Trophoblast cell (in vitro differentiated cells and primary cell): Measurements from ENCODE around the gene HMCN2.

Experiments
- DNase-seq, 2 donors: peaks; one replicate each; pipeline ENCODE4 v3.0.0-alpha.2; 2016
- H2AFZ ChIP-seq: 2 replicates; pipeline ENCODE4 v1.6.1; 2013; ENCODE audit warnings: low read length, moderate library complexity, mild to moderate bottlenecking; ENCODE audit not compliant: insufficient read depth, poor library complexity
- H2AK5ac ChIP-seq: 2 replicates; pipeline ENCODE4 v1.6.1; 2013; ENCODE audit warnings: mild to moderate bottlenecking, low read length
- H2BK120ac ChIP-seq: 2 replicates; pipeline ENCODE4 v1.6.1; 2013; ENCODE audit warnings: low read length, mild to moderate bottlenecking, moderate library complexity; ENCODE audit not compliant: insufficient read depth, poor library complexity
- H2BK12ac ChIP-seq: 2 replicates; pipeline ENCODE4 v1.6.1; 2013; ENCODE audit warnings: mild to moderate bottlenecking, low read length, moderate library complexity
- H2BK5ac ChIP-seq: 2 replicates; pipeline ENCODE4 v1.6.1; 2013; ENCODE audit warnings: low read length, low read depth, moderate library complexity, mild to moderate bottlenecking; ENCODE audit not compliant: poor library complexity
- H3K14ac ChIP-seq: 2 replicates; pipeline ENCODE4 v1.6.1; 2013; ENCODE audit warnings: mild to moderate bottlenecking, low read length
- H3K18ac ChIP-seq: 2 replicates; pipeline ENCODE4 v1.6.1; 2013; ENCODE audit warnings: mild to moderate bottlenecking, low read length
- H3K23ac ChIP-seq: 2 replicates; pipeline ENCODE4 v1.6.1; 2013; ENCODE audit warnings: low read length
- H3K27ac ChIP-seq: 2 replicates; pipeline ENCODE4 v1.5.1; 2013; ENCODE audit warnings: low read depth, mild to moderate bottlenecking, inconsistent platforms, low read length, moderate library complexity
- H3K27me3 ChIP-seq: 2 replicates; pipeline ENCODE4 v1.6.1; 2013; ENCODE audit warnings: inconsistent platforms, mild to moderate bottlenecking, low read length, moderate library complexity; ENCODE audit not compliant: insufficient read depth
- H3K36me3 ChIP-seq, 2 experiments: 1 replicate in 1 of 2; 2 replicates in 1 of 2; pipeline ENCODE4 v1.6.1; 2013; ENCODE audit warnings: low read length in 2 of 2, mild to moderate bottlenecking in 2 of 2, moderate library complexity in 1 of 2; ENCODE audit not compliant: insufficient read depth in 2 of 2, control insufficient read depth in 1 of 2
- H3K4ac ChIP-seq: 2 replicates; pipeline ENCODE4 v1.6.1; 2013; ENCODE audit warnings: low read depth, mild to moderate bottlenecking, low read length, moderate library complexity
- H3K4me1 ChIP-seq, 2 experiments: 1 replicate in 1 of 2; 2 replicates in 1 of 2; pipeline ENCODE4 v1.6.1; 2013; ENCODE audit warnings: low read length in 2 of 2, mild to moderate bottlenecking in 2 of 2, moderate library complexity in 1 of 2; ENCODE audit not compliant: insufficient read depth in 2 of 2, control insufficient read depth in 1 of 2
- H3K4me2 ChIP-seq: 2 replicates; pipeline ENCODE4 v1.6.1; 2013; ENCODE audit warnings: inconsistent platforms, mild to moderate bottlenecking, low read length, moderate library complexity
- H3K4me3 ChIP-seq: 2 replicates; pipeline ENCODE4 v1.5.1; 2013; ENCODE audit warnings: mild to moderate bottlenecking, low read depth, low read length, inconsistent platforms
- H3K79me1 ChIP-seq: one replicate; pipeline ENCODE4 v1.6.1; 2013; ENCODE audit warnings: low read length
- H3K79me2 ChIP-seq: 2 replicates; pipeline ENCODE4 v1.6.1; 2013; ENCODE audit warnings: low read length, mild to moderate bottlenecking; ENCODE audit not compliant: control insufficient read depth, insufficient read depth, poor library complexity
- H3K9ac ChIP-seq: 2 replicates; pipeline ENCODE4 v1.6.1; 2013; ENCODE audit warnings: mild to moderate bottlenecking, low read length
- H3K9me3 ChIP-seq: 2 replicates; pipeline ENCODE4 v1.6.1; 2013; ENCODE audit warnings: low read depth, mild to moderate bottlenecking, control low read depth, inconsistent platforms, low read length; ENCODE audit not compliant: insufficient read depth
- H4K12ac ChIP-seq: 2 replicates; pipeline ENCODE4 v1.6.1; 2013; ENCODE audit warnings: low read depth, mild to moderate bottlenecking, low read length, moderate library complexity
- H4K8ac ChIP-seq: 2 replicates; pipeline ENCODE4 v1.6.1; 2013; ENCODE audit warnings: low read depth, mild to moderate bottlenecking, low read length, moderate library complexity
- H4K91ac ChIP-seq: one replicate; pipeline ENCODE4 v1.6.1; 2013; ENCODE audit warnings: low read depth, mild to moderate bottlenecking, low read length, moderate library complexity
- WGBS: extraction: QIAGEN DNeasy Blood & Tissue Kit; methylation state at CpG from one replicate; pipeline ENCODE4 v1.1.7; 2013; ENCODE audit warnings: missing lambda C conversion rate; ENCODE audit not compliant: insufficient read length, insufficient coverage; ENCODE audit errors: extremely low coverage; 5-methylcytosine and 5-hydroxymethylcytosine counted together

Gene HMCN2

DNA sequence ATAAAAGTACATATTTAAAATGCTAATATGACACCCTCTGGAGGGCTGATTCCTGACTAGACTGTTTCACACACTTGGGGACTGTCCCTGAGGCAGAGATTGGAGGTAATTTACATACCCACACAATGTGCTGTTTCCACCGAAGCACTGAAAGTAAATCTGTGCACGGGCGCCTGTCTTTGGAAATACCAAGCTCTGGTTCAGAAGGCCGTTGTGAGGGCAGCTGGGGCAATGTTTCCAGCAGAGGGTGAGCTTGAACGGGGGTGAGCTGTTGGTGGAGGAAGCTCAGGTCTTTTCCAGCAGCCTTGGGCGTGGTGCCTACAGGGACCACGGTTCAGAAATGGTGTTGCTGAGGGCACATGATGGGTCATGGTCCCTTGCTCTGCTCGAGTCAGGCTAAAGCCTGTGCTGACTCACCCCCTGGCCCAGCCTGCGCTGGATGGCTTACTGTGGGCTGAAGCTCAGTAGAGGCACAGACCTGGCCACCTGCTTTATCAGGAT, 25.8 kb upstream of the HMCN2 start:
- no peak overlapping the region for H3K14ac ChIP-seq
- H4K91ac ChIP-seq = no peak overlapping the region
- peaks cover 6 to 8% of the 10 kb centered on the region in 2 experiments for H3K36me3 ChIP-seq
- H3K4me2 ChIP-seq = no peak overlapping the region
- DNase-seq = peak in 1 of 2 donors; percentile 11
- no peak overlapping the region for H2AK5ac ChIP-seq
- H3K4ac ChIP-seq = no peak overlapping the region
- no peaks in the 10 kb centered on the region for H3K79me1 ChIP-seq
- H3K23ac ChIP-seq = no peak overlapping the region
- H2BK5ac ChIP-seq = no peak overlapping the region
- no peak overlapping the region for H3K4me3 ChIP-seq
- WGBS = no CpG with 5 or more reads among the region's 9 CpGs
- H3K18ac ChIP-seq = no peak overlapping the region
- no peak overlapping the region for H2BK120ac ChIP-seq
- H3K4me1 ChIP-seq = peaks cover 2% of the 10 kb centered on the region in 2 experiments
- no peak overlapping the region for H4K12ac ChIP-seq
- H2AFZ ChIP-seq = no peak overlapping the region
- H3K27me3 ChIP-seq = no peaks in the 10 kb centered on the region
- H3K9me3 ChIP-seq = no peaks in the 10 kb centered on the region
- H2BK12ac ChIP-seq = no peak overlapping the region
- no peak overlapping the region for H4K8ac ChIP-seq
- no peak overlapping the region for H3K27ac ChIP-seq
- H3K79me2 ChIP-seq = no peaks in the 10 kb centered on the region
- H3K9ac ChIP-seq = no peak overlapping the region

DNA sequence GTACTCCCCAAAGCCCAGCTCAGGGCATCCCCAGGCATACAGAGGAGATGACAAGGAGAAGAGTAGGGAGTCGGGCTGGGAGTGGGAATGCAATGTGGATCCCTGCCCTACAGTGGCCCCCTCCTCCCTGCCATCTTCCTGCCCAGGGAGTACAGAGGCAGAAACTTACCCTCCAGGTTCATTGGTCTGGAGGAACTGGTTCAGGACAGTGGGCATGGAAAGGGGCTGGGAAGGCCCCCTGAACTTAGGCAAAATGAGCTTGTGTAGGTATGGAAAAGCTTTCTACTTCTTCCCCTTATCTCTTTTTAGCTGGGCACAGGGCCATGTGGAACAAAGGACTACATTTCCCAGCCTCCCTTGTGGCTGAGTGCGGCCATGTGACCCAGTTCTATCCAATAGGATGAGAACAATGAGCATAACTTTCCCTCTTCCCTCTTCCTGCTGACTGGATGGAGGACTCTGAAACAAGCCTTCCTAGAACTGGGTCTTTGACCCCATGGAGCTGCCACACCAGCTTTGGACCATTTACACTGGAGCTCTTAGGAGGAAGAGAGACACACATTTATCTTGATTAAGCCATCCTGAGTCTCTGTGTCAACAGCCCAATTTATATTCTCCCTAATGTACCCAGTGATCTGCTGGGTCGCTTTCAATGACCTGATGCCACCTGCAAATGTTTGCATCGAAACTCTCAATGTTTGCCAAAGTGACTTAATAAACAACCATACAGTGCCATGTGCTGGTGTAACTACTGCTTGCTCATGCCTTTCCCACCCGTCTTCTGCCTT, 25.0 kb upstream of the HMCN2 start:
- Histone ChIP-seq H3K36me3 (peaks cover 3% of the 10 kb centered on the region in 2 experiments), H3K27ac (no peak overlapping the region), H3K18ac (no peak overlapping the region), H3K4ac (no peak overlapping the region), H3K27me3 (no peaks in the 10 kb centered on the region), H3K9ac (no peak overlapping the region), H3K4me3 (no peak overlapping the region), H4K12ac (peak overlapping the region; percentile 47), H2BK12ac (no peak overlapping the region), H2AFZ (no peak overlapping the region), H4K91ac (peak overlapping the region; percentile 30), H3K79me1 (no peaks in the 10 kb centered on the region), H3K14ac (no peak overlapping the region), H3K79me2 (no peaks in the 10 kb centered on the region), H3K4me1 (peaks cover 2% of the 10 kb centered on the region in 2 experiments), H3K4me2 (no peak overlapping the region), H4K8ac (peak overlapping the region; percentile 79), H3K9me3 (no peaks in the 10 kb centered on the region), H3K23ac (no peak overlapping the region), H2BK120ac (no peak overlapping the region), H2BK5ac (no peak overlapping the region), H2AK5ac (peak overlapping the region; percentile 18)
- DNase-seq = peak; percentile 37 to 75
- no CpG with 5 or more reads among the region's 5 CpGs for WGBS

DNA sequence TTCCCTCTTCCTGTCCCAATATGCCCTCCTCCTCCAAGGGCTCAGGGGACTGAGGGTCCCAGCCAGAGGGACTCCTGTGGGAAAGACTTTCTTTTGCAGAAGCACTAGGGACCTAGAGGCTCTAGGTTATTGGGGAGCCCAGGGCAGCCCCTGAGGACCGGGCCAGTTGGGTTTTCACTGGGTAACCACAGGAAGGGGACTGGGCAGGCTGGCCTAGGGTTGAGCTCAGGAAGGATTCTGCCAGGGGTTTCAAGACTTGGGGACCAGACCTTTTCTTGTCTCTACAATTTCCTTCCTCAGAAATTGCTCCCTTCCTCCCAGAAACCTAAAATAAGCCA, 24.4 kb upstream of the HMCN2 start:
- H3K27me3 ChIP-seq = no peaks in the 10 kb centered on the region
- H4K12ac ChIP-seq = peak overlapping the region; percentile 47
- no peak overlapping the region for H3K4me2 ChIP-seq
- no peak overlapping the region for H3K27ac ChIP-seq
- no peak overlapping the region for H3K4ac ChIP-seq
- H3K79me1 ChIP-seq = no peaks in the 10 kb centered on the region
- no peaks in the 10 kb centered on the region for H3K9me3 ChIP-seq
- no peak overlapping the region for H2BK5ac ChIP-seq
- no peak for DNase-seq
- H2AK5ac ChIP-seq = peak overlapping the region; percentile 18
- no CpG with 5 or more reads among the region's 1 CpG for WGBS
- no peak overlapping the region for H3K14ac ChIP-seq
- no peak overlapping the region for H3K23ac ChIP-seq
- no peak overlapping the region for H3K4me3 ChIP-seq
- no peak overlapping the region for H2BK12ac ChIP-seq
- peaks cover 2% of the 10 kb centered on the region in 2 experiments for H3K4me1 ChIP-seq
- no peaks in the 10 kb centered on the region for H3K79me2 ChIP-seq
- no peak overlapping the region for H2BK120ac ChIP-seq
- peak overlapping the region; percentile 30 for H4K91ac ChIP-seq
- H3K36me3 ChIP-seq = peaks cover 3% of the 10 kb centered on the region in 2 experiments
- no peak overlapping the region for H3K18ac ChIP-seq
- H4K8ac ChIP-seq = peak overlapping the region; percentile 79
- H2AFZ ChIP-seq = no peak overlapping the region
- H3K9ac ChIP-seq = no peak overlapping the region

DNA sequence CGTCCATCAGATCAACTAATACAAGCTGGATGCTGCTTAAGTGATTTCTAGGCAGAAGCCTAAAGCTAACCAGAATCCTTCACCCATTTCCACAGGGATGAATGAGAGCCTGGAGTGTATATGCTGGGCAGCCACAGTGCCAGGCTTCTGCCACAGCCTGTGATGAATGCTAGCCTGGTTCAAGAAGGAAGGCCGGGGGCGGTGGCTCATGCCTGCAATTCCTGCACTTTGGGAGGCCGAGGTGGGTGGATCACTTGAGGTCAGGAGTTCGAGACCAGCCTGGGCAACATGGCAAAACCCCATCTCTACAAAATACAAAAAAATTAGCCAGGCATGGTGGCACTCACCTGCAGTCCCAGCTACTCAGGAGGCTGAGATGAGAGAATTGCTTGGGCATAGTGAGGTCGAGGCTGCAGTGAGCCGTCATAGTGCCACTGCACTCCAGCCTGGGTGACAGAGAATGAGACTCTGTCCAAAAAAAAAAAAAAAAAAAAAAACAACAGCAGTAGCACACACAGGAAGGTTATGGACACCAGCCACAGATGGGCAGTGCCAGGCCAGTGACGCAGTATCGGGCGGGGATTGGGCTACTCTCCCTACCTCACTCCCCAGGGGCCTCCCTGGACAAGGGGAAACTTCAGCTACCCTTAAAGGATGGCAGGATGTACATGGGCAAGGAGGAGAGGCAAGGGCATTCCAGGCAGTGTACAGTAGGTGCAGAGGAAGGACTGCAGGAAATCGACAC, 23.1 kb upstream of the HMCN2 start:
- no peak overlapping the region for H4K12ac ChIP-seq
- H2AFZ ChIP-seq = no peak overlapping the region
- H4K8ac ChIP-seq = peak overlapping the region; percentile 20
- H3K27me3 ChIP-seq = no peaks in the 10 kb centered on the region
- no peaks in the 10 kb centered on the region for H3K79me1 ChIP-seq
- no peak overlapping the region for H3K4me3 ChIP-seq
- peak overlapping the region; percentile 51 for H2BK12ac ChIP-seq
- peak overlapping the region; percentile 36 for H2BK120ac ChIP-seq
- no peaks in the 10 kb centered on the region for H3K9me3 ChIP-seq
- no peak overlapping the region for H3K23ac ChIP-seq
- H3K4me2 ChIP-seq = no peak overlapping the region
- no peak overlapping the region for H3K14ac ChIP-seq
- H2AK5ac ChIP-seq = peak overlapping the region; percentile 40
- H3K36me3 ChIP-seq = peaks cover 0 to 3% of the 10 kb centered on the region in 2 experiments
- H3K79me2 ChIP-seq = no peaks in the 10 kb centered on the region
- no peak for DNase-seq
- H2BK5ac ChIP-seq = no peak overlapping the region
- H3K9ac ChIP-seq = no peak overlapping the region
- no peak overlapping the region for H3K4ac ChIP-seq
- H3K18ac ChIP-seq = no peak overlapping the region
- no peak overlapping the region for H4K91ac ChIP-seq
- H3K27ac ChIP-seq = no peak overlapping the region
- H3K4me1 ChIP-seq = peaks cover 0 to 2% of the 10 kb centered on the region in 2 experiments
- no CpG with 5 or more reads among the region's 11 CpGs for WGBS
